Measurements from ENCODE around the gene PES1.
"Not testable (repeated sequence)": the region's sequence is repeated elsewhere in the genome, so short reads cannot be mapped to it uniquely, and the experiment has no call there.

Gene PES1

DNA sequence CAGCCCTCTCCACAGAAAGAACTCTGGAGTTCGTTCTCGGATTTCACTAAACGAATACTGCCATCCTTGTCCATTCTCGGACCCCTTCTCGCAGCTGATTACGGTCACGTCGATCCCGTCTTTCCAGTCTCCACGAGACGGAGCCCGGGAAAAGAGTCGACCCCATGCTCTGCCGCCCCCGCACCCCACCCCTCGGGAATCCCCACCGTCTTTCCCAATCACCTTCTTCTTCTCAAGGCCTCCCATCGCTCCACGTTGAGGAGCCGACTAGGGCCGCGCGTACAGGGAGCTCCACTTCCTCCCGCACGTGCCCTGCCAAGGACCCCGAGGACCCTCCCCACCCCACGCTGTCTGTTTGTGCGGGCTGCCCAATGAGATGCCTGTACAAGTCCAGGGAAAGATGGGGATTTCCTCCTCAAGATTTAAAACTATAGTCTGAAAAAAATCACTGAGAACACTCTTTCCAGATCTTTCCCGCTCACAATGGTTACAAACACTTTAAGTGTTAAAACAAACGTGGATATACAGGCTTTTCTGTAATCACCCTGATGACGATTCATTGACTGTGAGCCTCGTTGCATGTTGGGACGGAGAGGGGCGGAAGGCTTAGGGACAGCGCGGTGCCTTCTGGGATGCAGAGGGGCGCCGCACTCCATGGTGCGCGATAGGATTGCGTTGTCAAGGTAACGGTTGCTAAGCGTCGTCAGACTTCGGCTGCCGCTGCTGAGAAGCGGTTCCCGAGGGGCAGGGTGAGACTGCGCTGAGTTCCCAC lies at the start of gene PES1:
PES1 (minus strand) TSS at position 323 of the 772 bp plus-strand sequence; CDS start at position 246, 77 bp downstream.
- peak; percentile 99 for DNase-seq

DNA sequence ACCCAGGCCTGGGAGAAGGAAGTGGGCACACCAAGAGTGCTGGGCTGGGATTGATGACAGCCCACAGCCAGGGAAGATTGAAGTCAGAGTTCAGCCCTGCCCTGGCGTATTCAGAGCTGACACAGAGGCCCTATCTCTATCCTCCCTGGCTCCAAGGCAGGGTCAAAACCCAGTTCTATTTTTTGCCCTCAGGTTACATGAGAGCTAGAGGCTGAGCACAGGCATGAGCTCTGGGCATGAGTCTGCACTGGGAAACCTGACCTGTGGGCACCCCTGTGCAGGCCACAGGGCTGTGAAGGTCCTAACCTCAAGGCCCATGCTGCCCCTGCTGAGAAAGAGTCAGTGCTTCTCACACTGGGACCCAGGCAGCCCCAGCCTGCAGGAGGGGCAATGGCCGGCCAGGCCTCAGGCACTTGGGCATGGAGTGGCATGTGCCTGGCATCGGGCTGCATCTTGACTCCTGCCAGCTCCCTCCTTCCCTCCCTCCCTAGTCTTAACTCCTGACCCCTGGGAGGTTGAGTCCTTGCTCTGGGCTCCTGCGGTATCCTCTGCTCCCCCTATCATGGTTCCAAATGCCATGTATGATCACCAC lies 49.2 kb upstream of the PES1 start:
- no peak for DNase-seq

DNA sequence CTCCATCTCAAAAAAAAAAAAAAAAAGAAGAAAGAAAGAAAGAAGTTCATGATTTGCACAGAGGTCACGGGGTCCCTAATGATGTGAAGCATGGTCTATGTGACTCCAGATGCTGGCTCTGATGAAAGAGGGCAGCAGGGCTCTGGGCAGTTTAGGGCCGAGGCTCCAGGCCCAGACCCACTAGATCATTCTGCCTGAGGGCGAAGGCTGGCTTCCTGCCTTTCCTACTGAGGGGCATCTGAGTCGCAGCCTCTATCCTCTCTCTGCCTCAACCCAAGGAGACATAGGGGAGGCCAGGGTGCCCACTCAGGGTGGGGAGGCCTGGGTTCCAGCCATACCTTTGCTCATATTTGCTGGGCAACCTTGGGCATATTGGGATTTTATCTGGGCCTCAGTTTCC lies 48.7 kb upstream of the PES1 start:
- DNase-seq: no peak

DNA sequence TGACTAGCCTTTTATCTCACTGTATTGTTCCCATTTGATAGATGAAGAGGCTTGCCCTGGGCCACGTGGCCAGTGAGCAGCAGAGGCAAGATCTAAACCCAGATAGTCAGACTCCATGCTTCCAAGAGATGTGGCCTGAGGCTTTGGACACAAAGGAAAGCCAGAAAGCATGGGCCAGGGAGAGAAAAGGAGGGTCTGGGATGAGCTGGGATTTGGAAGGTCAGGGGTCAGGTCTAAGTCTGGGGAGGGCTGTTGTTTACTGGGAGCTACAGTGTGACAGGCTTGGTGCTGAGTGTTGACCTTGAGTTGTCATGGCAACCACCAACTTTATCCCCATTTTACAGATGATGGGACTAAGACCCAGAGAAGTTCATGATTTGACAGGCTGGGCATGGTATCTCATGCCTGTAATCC lies 46.0 kb upstream of the PES1 start:
- no peak for DNase-seq

DNA sequence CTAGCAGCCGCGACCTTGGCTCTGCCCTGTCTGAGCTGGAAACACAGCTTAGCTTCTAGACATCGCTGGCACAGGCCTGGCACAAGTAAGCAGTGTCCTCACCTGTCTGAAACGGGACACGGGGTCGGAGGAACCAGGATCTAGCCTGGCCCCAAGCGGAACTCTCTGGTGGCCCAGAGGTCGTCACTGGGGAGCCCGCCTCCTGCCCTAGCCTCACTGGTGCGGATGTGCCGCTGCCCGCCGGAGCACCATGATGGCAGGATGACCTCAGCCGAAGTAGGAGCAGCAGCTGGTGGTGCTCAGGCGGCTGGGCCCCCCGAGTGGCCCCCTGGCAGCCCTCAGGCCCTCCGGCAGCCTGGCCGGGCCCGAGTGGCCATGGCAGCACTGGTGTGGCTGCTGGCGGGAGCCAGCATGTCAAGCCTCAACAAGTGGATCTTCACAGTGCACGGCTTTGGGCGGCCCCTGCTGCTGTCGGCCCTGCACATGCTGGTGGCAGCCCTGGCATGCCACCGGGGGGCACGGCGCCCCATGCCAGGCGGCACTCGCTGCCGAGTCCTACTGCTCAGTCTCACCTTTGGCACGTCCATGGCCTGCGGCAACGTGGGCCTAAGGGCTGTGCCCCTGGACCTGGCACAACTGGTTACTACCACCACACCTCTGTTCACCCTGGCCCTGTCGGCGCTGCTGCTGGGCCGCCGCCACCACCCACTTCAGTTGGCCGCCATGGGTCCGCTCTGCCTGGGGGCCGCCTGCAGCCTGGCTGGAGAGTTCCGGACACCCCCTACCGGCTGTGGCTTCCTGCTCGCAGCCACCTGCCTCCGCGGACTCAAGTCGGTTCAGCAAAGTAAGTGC lies 44.7 kb upstream of the PES1 start:
- no peak for DNase-seq

DNA sequence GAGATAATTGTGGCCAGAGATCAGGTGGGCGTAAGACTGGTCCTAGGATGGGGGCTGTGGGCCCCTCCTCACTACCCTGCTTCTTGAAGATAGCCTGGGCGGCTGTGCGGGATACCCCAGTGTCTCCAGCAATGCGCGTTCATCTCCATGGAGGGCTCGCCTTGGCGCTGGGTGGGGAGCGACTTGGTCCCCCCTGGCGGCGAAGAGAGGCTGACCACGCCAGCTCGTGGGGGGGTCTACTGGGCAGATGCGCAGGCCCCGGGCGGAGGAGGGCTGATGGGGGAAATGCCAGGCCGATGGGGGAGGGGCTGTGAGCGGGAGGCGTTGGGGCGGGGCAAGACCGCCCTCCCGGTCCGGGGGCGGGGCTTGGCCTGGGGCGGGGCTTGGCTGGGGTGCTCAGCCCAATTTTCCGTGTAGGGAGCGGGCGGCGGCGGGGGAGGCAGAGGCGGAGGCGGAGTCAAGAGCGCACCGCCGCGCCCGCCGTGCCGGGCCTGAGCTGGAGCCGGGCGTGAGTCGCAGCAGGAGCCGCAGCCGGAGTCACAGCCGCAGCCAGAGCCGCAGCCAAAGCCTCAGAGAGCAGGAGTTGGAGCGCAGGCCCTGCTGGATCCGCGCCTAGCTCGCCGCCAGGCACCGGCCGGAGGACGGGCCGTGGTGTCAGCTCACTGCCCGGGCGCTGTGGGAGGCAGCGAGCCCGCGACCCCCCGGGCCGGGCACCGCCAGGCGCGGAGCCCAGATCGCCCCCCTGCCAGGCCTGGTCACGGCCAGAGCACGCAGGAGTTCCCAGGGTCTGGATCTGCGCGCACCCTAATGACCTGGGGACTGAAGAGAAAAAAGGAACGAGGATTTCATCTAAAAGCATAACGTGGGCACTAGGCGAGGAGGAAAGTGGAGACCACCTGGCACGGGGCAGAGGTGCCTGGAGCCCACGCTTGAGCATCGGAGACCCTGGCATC lies 43.8 kb upstream of the PES1 start, which contains the start of gene SLC35E4:
SLC35E4 (plus strand) TSS at position 509 of the 953 bp plus-strand sequence. CDS start 670 bp downstream, outside the sequence.
- DNase-seq: peak; percentile 91

DNA sequence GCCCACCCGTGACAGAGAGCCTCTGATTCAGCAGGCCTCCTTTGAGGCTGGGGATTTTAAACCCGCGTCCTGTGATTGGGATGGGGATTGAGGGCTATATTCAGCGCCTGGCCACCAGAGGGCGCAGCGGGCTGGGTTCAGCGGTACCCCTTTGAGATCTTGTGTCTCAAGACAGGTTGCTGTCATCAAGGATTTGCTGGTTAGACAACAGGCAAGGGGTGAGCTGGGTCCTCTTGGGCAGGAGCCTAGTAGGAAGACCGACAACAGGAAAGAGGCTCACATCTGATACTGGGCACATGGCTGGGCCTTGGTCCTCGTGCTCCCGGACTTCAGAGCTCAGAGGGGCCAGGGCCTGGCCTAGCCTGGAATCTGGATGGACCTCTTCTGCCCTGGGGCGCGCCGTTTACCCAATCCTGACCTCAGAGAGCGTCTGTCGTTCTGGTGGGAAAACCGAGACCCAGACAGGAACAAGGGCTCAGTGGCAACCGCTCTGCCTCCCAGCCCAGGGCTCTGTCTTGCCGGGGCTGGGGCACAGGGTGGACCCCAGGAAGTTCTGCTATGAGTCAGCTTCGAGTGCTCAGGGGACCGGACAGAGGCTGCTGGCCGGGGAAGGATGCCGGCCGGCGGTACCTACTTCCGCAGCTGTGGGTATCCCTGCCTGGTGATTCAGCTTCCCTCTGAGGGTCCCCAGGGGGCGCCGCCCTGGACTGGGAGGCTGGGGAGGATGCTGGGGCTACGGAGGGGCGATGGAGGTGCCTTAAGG lies 42.9 kb upstream of the PES1 start:
- peak; percentile 85 for DNase-seq

DNA sequence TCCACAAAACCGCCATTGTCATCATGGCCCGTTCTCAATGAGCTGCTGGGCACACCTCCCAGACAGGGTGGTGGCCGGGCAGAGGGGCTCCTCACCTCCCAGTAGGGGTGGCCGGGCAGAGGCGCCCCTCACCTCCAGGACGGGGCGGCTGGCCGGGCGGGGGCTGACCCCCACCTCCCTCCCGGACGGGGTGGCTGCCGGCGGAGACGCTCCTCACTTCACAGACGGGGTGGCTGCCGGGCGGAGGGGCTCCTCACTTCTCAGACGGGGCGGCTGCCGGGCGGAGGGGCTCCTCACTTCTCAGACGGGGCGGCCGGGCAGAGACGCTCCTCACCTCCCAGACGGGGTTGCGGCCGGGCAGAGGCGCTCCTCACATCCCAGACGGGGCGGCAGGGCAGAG lies 39.8 kb upstream of the PES1 start:
- not testable (repeated sequence) for DNase-seq

DNA sequence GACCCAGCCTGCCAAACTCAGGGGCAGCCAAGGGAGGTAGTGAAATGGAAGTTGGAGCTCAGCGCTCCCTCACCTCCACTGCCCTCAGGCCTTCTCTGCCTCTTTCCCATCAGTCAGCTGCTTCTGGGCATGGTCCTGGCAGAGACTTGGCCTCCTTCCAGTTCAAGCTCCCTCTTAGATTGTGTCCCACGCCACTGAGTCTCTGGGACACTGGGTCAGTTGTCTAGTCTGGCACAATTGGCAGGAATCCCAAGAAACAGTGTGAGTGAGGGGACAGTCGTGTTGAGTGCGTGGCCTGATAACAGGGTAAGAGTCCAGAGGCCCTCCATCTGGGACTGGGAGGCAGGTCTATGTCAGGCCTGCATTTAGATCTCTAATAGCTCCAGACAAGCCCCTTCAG lies 36.8 kb upstream of the PES1 start:
- DNase-seq: no peak

DNA sequence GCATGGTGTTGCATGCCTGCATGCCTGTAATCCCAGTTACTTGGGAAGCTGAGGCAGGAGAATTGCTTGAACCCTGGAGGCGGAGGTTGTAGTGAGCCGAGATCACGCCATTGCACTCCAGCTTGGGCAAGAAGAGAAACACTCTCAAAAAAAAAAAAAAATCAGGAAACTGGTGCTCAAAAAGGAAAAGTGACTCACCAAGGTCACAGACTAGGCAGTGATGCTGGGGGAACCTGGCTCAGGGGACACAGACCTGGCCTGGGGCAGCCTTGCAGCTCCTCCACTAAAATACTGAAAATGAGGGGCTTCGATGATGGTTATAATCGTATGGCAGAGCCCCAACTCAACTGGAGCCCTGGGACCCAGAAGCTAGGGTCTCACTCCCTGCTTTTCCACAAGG lies 35.8 kb upstream of the PES1 start:
- no peak for DNase-seq

DNA sequence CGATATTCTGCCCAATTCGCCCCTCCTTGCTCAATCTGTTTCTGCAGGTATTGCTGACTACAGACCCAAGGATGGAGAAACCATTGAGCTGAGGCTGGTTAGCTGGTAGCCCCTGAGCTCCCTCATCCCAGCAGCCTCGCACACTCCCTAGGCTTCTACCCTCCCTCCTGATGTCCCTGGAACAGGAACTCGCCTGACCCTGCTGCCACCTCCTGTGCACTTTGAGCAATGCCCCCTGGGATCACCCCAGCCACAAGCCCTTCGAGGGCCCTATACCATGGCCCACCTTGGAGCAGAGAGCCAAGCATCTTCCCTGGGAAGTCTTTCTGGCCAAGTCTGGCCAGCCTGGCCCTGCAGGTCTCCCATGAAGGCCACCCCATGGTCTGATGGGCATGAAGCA lies 34.7 kb upstream of the PES1 start:
- DNase-seq: no peak

DNA sequence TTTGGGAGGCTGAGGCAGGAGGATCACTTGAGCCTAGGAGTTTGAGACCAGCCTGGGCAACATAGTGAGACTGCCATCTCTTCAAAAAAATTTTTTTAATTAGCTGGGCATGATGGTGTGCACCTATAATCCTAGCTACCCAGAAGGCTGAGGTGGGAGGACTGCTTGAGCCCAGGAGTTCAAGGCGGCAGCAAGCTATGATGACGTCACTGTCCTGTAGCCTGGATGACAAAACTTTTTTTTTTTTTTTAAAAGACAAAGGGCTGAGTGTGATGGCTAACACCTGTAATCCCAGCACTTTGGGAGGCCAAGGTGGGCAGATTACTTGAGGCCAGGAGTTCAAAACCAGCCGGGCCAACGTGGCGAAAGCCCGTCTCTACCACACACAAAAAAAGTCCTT lies 28.2 kb upstream of the PES1 start:
- not testable (repeated sequence) for DNase-seq

DNA sequence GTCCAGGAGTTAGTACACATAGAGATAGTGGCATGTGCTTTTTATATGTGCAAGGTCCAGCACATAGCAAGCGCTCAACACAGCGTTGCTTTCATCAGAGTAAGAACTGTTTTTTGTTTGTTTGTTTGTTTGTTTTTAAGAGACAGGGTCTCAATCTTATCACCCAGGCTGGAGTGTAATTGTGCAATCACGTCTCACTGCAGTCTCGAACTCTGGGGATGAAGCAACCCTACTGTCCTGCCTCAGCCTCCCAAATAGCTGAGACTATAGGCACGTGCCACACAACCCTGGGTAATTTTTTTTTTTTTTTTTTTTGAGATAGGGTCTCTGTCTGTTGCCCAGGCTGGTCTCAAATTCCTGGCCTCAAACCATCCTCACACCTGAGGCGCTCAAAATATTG lies 26.1 kb upstream of the PES1 start:
- DNase-seq: no peak

DNA sequence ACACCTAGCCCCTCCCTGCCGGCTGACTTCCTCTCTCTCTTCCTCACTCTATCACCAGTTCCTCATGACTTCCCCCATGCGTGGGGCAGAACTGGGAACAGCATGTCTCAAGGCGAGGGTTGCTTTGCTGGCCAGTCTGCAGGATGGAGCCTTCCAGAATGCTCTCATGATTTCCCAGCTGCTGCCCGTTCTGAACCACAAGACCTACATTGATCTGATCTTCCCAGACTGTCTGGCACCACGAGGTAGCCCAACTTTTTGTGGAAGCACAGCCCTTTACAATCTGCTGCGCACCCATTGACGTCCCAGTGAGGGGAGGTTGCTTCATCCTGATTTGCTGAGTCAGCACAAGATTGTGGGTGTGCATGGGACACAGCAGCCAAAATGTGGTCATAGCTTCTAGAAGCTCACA lies 23.8 kb upstream of the PES1 start:
- DNase-seq: no peak

DNA sequence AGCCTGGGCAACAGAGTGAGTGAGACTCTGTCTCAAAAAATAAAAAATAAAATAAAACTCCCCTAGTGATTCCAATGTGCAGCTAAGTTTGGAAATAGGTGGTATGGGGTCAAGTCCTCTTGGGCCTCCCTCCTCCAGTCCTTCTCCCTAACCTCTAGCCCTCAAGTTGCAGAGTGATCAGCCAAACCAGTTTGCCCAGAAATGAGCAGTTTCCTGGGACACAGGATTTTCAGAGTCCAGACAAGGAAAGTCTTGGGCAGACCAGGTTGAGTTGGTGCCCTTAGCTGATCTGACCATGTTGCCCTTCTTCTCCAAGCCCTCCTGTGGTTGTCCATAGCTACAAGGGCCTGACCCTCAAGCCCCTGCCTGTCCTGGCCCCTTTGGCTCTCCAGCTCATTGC lies 23.2 kb upstream of the PES1 start:
- DNase-seq: no peak

DNA sequence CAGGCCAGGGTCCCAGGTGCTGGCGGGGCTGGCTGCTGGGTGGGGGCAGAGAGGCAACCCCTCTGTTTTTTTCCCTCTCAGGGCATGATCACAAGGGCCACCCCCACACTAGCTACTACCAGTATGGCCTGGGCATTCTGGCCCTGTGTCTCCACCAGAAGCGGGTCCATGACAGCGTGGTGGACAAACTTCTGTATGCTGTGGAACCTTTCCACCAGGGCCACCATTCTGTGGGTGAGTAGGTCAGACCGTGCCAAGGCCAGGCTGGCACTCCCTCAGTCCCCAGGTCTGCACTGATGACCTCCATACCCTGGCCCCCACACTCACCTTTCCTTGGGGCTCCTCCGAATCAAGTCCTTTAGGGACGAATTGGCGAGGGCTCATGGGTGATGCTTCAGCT lies 22.6 kb upstream of the PES1 start:
- DNase-seq: no peak

DNA sequence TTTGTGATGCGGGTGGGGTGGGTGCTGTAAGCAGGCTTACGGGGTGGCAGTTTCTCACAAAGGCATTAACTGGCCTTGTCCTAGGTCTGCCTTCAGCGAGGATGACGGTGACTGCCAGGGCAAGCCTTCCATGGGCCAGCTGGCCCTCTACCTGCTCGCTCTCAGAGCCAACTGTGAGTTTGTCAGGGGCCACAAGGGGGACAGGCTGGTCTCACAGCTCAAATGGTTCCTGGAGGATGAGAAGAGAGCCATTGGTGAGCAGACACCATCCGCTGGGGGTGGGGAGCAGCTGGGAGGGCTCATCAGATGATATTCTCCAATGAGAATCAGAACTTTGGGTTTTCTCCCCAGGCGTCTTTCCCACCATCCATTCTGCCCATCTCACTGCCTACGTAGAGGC lies 21.1 kb upstream of the PES1 start:
- DNase-seq: no peak

DNA sequence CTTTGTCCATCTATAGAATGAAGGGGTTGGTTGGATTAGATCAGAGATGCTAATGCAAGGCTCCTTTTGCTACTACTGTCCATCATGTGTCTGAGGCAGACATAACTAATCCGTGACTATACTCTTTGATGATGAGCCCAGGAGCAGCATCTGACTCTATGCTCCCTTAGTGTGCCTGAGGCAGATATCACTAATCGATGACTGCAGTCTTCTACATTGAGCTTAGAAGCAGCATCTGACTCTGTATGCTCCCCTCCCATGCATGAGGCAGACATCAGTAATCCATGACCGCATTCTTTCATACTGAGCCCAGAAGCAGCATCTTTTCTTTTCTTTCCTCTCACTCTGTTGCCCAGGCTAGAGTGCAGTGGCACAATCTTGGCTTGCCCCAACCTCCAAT lies 19.5 kb upstream of the PES1 start:
- DNase-seq: no peak

DNA sequence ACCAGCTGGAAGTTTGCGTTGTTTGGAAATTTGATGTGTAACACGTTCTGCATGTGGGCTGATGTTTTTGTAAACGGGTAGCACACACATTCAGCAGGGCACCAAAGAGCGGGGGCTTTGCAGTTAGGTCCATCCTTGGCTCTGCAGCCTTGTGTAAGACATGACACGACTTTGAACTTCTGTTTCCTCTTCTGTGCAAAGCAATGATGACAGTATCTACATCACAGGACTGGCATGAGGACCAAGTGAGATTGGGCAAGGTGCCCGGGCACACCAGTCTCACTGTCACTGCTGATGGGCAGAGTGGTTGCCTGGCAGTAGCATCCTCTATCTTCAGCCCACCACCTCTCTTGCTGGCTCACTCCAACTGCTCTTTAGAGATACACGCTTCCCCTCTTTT lies 18.6 kb upstream of the PES1 start:
- DNase-seq: no peak

DNA sequence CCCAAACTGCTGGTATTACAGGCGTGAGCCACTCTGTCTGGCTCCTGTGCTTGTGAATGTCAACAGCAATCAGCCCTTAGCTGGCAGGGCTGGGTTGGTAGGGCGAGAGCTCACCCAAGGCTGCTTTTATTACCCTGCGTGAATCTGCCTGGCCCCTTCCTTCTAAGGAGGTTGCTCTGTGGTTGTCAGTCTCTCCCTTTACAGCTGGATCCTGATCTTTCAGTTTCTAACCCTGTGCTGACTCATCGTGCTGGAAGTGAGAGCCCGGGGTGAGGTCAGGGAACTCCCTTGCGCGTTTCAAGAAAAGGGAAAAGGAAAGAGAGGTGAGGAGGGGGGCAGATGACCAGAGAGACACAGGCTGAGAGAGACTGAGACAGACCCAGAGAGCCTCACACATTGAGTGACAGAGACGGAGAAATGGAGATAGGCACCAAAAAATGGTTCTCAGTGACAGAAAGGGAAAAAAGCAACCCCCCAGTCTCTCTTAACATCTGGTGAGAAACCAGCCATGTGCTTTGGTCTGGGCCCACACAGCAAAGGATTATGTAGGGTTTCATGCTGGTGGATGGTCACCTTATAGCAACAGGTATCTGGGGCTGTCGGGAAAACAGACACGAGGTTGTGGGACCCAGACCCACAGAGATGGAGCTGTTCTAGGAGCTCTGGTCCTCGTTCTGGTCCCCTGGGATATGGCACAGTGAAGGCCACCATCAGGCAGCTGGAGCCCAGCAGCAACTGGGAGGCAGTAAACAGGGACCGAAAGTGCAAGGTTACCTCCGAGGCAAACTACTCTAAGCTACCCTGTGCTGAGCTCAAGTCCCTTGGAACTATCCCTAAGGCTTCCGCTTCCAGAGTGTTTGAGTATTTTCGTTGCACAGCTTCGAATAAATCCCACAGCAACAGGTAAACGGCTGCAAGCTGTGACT lies 17.8 kb upstream of the PES1 start:
- DNase-seq: peak; percentile 64

DNA sequence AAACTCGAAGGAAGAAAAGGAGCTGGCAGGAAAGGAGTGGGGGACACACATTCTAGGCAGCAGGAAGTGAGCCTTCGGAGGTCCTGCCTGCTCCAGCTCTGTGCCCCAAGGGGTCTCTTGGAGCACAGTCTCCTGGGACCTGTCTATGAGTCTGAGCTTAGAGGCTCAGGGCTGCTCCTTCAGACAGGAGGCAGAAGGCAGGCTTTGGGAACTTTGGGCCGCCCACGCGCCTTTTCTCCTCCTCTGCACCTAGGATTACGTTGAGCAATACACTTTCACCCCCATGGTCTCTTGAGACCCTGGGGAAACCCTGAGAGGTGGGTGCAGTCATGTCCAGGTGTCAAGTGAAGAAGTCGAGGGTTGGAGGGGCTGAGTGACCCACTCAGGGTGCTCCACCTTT lies 16.2 kb upstream of the PES1 start:
- DNase-seq: no peak
